PC-3 (cell line): ENCODE measurements around the gene OSBPL2. TPM values are rescaled to one million over a fixed set of nuclear protein-coding genes. Genes with fewer than 3 reads are reported as not detected.

Experiments
- ATAC-seq: fragments of 200-7000 bp; cut with Tn5 transposase; 2 replicates; pipeline ENCODE4 v1.9.1; 2020; ENCODE audit warnings: mild to moderate bottlenecking, moderate library complexity
- BruUV-seq: library from RNA; stranded (reverse); fragments of 400-500 nt; replicated peaks from 2 replicates; lab custom pipeline; 2021; lab: Mats Ljungman, UMichigan
- CTCF ChIA-PET: fragments of 300-600 bp; sonication (Branson Sonifier 250); formaldehyde crosslinking; loops from one replicate; lab custom pipeline; 2022; ENCODE audit warnings: antibody characterized with exemption; lab: Charles Lee
- POLR2A ChIA-PET: fragments of 300-600 bp; sonication (Branson Sonifier 250); formaldehyde crosslinking; loops from one replicate; lab custom pipeline; 2022; ENCODE audit warnings: antibody characterized with exemption; ENCODE audit not compliant: unreplicated experiment; lab: Charles Lee
- DNase-seq: peaks from one replicate; pipeline ENCODE4 v3.0.0-alpha.2; 2015
- H2AFZ ChIP-seq: fragments of 300-600 bp; sonication (generic); 2 replicates; pipeline ENCODE4 v1.6.0; 2016; ENCODE audit warnings: antibody characterized with exemption, low read length
- H3F3A ChIP-seq: fragments of 300-600 bp; sonication (generic); one replicate; pipeline ENCODE4 v1.6.0; 2017; ENCODE audit warnings: antibody characterized with exemption, low read length, control low read depth, mild to moderate bottlenecking; ENCODE audit not compliant: unreplicated experiment
- H3K27ac ChIP-seq: fragments of 300-600 bp; sonication (generic); 2 replicates; pipeline ENCODE4 v1.5.1; 2016; ENCODE audit warnings: mild to moderate bottlenecking, low read length
- H3K27me3 ChIP-seq: fragments of 300-600 bp; sonication (generic); 2 replicates; pipeline ENCODE4 v1.6.1; 2016; ENCODE audit warnings: low read length, mixed read lengths
- H3K36me3 ChIP-seq: fragments of 300-600 bp; sonication (generic); 2 replicates; pipeline ENCODE4 v1.6.1; 2016; ENCODE audit warnings: low read depth, mixed run types, low read length, mixed read lengths
- H3K4me1 ChIP-seq: fragments of 300-600 bp; sonication (generic); 2 replicates; pipeline ENCODE4 v1.5.1; 2016; ENCODE audit warnings: low read length; ENCODE audit not compliant: insufficient read depth
- H3K4me2 ChIP-seq: fragments of 300-600 bp; sonication (generic); 2 replicates; pipeline ENCODE4 v1.6.0; 2016; ENCODE audit warnings: low read length
- H3K4me3 ChIP-seq: fragments of 300-600 bp; sonication (generic); 2 replicates; pipeline ENCODE4 v1.5.1; 2016; ENCODE audit warnings: mild to moderate bottlenecking, low read length, mixed read lengths
- H3K79me2 ChIP-seq: fragments of 300-600 bp; sonication (generic); 2 replicates; pipeline ENCODE4 v1.6.1; 2017; ENCODE audit warnings: low read length, mixed read lengths
- H3K9ac ChIP-seq: fragments of 300-600 bp; sonication (generic); 2 replicates; pipeline ENCODE4 v1.6.0; 2016; ENCODE audit warnings: mild to moderate bottlenecking, low read length
- H3K9me2 ChIP-seq: fragments of 300-600 bp; sonication (generic); replicated peaks from 2 replicates; pipeline ENCODE4 v1.6.1; 2016; ENCODE audit warnings: mixed run types, low read length, mixed read lengths
- H3K9me3 ChIP-seq: fragments of 300-600 bp; sonication (generic); 2 replicates; pipeline ENCODE4 v1.6.1; 2016; ENCODE audit warnings: low read length, mixed read lengths
- H4K20me1 ChIP-seq: fragments of 300-600 bp; sonication (generic); 2 replicates; pipeline ENCODE4 v1.6.1; 2016; ENCODE audit warnings: low read length, mixed read lengths
- CTCF ChIP-seq: fragments of 300-600 bp; sonication (generic); conservative IDR thresholded peaks from 2 replicates; pipeline ENCODE4 v1.5.1; 2017; ENCODE audit warnings: antibody characterized with exemption, low read depth, mild to moderate bottlenecking, low read length
- EZH2 ChIP-seq: fragments of 300-600 bp; sonication (generic); IDR thresholded peaks from one replicate; pipeline ENCODE4 v1.6.1; 2017; ENCODE audit warnings: antibody characterized with exemption, mild to moderate bottlenecking, low read length; ENCODE audit not compliant: unreplicated experiment
- EZH2phosphoT487 ChIP-seq: fragments of 300-600 bp; sonication (generic); IDR thresholded peaks from 2 replicates; pipeline ENCODE4 v1.6.1; 2018; ENCODE audit warnings: mild to moderate bottlenecking, antibody characterized with exemption, low read length, borderline replicate concordance
- intact Hi-C: fragments of 100-400 bp; cut with micrococcal nuclease; formaldehyde crosslinking; loops from 2 replicates; pipeline ENCODE4 v1.9.0; 2023
- total RNA-seq: library from RNA; depleted of rRNA; stranded (reverse); fragments of >200 nt; gene quantifications from 2 replicates; pipeline ENCODE4 v1.2.3, GENCODE V29; 2014

OSBPL2 gene
- total RNA-seq, 1 experiment from 2014 or later = 39.7 TPM

GRCh38 chr20:62223571-62223970 is 14.8 kb upstream of the OSBPL2 start:
- Histone ChIP-seq H4K20me1 (no peaks in the 10 kb centered on the region), H3K9me2 (no peaks in the 10 kb centered on the region), H3K79me2 (no peaks in the 10 kb centered on the region), H3K9me3 (no peaks in the 10 kb centered on the region), H3K4me2 (no peak overlapping the region), H3K27me3 (peaks cover 27% of the 10 kb centered on the region), H3K36me3 (no peaks in the 10 kb centered on the region), H2AFZ (no peak overlapping the region), H3K4me1 (no peaks in the 10 kb centered on the region), H3F3A (no peaks in the 10 kb centered on the region), H3K27ac (no peak overlapping the region), H3K4me3 (no peak overlapping the region), H3K9ac (no peak overlapping the region)
- DNase-seq (no peak), ATAC-seq (no peak)
- no TSS peak for BruUV-seq
- TF ChIP-seq EZH2phosphoT487 (no peak), CTCF (no peak), EZH2 (no peak)
- ChIA-PET POLR2A (no interaction called here), CTCF (no interaction called here)
- intact Hi-C loops = no loop called here

- BruUV-seq = no TSS peak
- CTCF ChIA-PET = no interaction called here
- no peak for DNase-seq
- H3K9me3 ChIP-seq = no peaks in the 10 kb centered on the region
- no peaks in the 10 kb centered on the region for H3K36me3 ChIP-seq
- no peaks in the 10 kb centered on the region for H4K20me1 ChIP-seq
- no peaks in the 10 kb centered on the region for H3K79me2 ChIP-seq
- POLR2A ChIA-PET = no interaction called here
- no peak overlapping the region for H2AFZ ChIP-seq
- peaks cover 20% of the 10 kb centered on the region for H3K27me3 ChIP-seq
- no peaks in the 10 kb centered on the region for H3F3A ChIP-seq
- TF ChIP-seq EZH2phosphoT487 = no peak
- TF ChIP-seq CTCF = no peak
- no peak for TF ChIP-seq EZH2
- no peak overlapping the region for H3K4me3 ChIP-seq
- no peak overlapping the region for H3K4me2 ChIP-seq
- H3K4me1 ChIP-seq = no peaks in the 10 kb centered on the region
- H3K27ac ChIP-seq = no peak overlapping the region
- ATAC-seq = no peak
- H3K9me2 ChIP-seq = no peaks in the 10 kb centered on the region
- intact Hi-C loops = no loop called here
- no peak overlapping the region for H3K9ac ChIP-seq
These were observed 14.0 kb upstream of the OSBPL2 start for GRCh38 chr20:62224113-62224855.

GRCh38 chr20:62225026-62225425 is 13.3 kb upstream of the OSBPL2 start:
- Histone ChIP-seq H2AFZ (no peak overlapping the region), H4K20me1 (no peaks in the 10 kb centered on the region), H3K27me3 (peaks cover 16% of the 10 kb centered on the region), H3K36me3 (no peaks in the 10 kb centered on the region), H3K79me2 (no peaks in the 10 kb centered on the region), H3F3A (no peaks in the 10 kb centered on the region), H3K9ac (no peak overlapping the region), H3K9me3 (no peaks in the 10 kb centered on the region), H3K27ac (no peak overlapping the region), H3K4me3 (no peak overlapping the region), H3K9me2 (no peaks in the 10 kb centered on the region), H3K4me2 (no peak overlapping the region), H3K4me1 (no peaks in the 10 kb centered on the region)
- POLR2A ChIA-PET = no interaction called here
- CTCF ChIA-PET = no interaction called here
- DNase-seq (no peak), ATAC-seq (no peak)
- no peak for TF ChIP-seq EZH2phosphoT487
- no peak for TF ChIP-seq CTCF
- no peak for TF ChIP-seq EZH2
- intact Hi-C loops = no loop called here
- BruUV-seq = no TSS peak
